D721Med (cell line): ENCODE data around the gene RDH8.

Source experiments
- DNase-seq: peaks from one replicate; pipeline ENCODE4 v3.0.0; 2011; ENCODE audit warnings: low spot score; ENCODE audit not compliant: insufficient read length
- FAIRE-seq: peaks from 2 replicates; lab custom pipeline; 2011; peaks lifted over from hg19 to GRCh38; lab: Jason Lieb, UNC
- TF ChIP-seq, protein P1 (sequence below): IDR thresholded peaks from 2 replicates; pipeline ENCODE4 v1.5.1; 2012; ENCODE audit warnings: mild to moderate bottlenecking, control low read depth; ENCODE audit not compliant: insufficient read depth; ENCODE audit errors: missing control alignments

RDH8 gene, protein sequence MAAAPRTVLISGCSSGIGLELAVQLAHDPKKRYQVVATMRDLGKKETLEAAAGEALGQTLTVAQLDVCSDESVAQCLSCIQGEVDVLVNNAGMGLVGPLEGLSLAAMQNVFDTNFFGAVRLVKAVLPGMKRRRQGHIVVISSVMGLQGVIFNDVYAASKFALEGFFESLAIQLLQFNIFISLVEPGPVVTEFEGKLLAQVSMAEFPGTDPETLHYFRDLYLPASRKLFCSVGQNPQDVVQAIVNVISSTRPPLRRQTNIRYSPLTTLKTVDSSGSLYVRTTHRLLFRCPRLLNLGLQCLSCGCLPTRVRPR

DNA sequence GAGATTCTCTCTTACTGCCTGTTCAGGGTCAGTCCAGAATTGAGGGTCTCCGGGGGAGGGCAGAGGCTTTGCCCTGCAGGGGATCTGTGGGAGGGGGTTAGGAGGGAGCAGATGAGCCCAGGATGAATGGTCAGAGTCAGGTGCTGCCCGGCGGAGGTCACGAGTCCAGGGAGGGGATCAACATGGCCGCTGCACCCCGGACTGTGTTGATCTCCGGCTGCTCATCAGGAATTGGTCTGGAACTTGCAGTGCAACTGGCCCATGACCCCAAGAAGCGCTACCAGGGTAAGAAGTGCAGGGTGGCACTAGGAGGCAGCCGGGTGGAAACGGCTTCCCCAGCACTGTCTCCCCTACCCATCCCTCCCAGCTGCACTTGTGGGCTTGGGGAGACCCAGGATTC, at the start of gene RDH8:
Gene RDH8, plus strand, starts transcription at position 168 of the 400 bp plus-strand sequence. Its CDS starts 15 bp downstream, at position 183.
- TF ChIP-seq, protein P1, sequence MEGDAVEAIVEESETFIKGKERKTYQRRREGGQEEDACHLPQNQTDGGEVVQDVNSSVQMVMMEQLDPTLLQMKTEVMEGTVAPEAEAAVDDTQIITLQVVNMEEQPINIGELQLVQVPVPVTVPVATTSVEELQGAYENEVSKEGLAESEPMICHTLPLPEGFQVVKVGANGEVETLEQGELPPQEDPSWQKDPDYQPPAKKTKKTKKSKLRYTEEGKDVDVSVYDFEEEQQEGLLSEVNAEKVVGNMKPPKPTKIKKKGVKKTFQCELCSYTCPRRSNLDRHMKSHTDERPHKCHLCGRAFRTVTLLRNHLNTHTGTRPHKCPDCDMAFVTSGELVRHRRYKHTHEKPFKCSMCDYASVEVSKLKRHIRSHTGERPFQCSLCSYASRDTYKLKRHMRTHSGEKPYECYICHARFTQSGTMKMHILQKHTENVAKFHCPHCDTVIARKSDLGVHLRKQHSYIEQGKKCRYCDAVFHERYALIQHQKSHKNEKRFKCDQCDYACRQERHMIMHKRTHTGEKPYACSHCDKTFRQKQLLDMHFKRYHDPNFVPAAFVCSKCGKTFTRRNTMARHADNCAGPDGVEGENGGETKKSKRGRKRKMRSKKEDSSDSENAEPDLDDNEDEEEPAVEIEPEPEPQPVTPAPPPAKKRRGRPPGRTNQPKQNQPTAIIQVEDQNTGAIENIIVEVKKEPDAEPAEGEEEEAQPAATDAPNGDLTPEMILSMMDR = no peak
- FAIRE-seq = no peak
- DNase-seq = no peak

DNA sequence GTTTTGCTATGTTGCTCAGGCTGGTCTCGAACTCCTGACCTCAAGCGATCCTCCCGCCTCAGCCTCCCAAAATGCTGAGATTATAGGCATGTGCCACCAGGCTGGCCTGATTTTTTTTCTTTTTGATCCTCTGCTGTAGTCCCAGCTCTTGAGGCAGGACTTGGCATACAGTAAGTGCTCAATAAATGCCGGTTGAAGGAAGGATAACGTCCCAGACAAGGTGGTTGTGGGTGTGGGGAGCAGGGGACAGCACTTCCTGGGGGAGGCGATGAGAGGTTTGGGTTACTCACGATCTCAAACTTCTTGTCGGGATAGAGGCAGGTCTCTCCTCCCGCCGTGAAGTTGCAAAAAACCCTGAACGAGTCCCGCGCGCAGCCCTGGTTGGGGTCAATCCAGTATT, 47.3 kb upstream of the RDH8 start:
- DNase-seq = no peak
- FAIRE-seq = no peak
- TF ChIP-seq, protein P1 = no peak

DNA sequence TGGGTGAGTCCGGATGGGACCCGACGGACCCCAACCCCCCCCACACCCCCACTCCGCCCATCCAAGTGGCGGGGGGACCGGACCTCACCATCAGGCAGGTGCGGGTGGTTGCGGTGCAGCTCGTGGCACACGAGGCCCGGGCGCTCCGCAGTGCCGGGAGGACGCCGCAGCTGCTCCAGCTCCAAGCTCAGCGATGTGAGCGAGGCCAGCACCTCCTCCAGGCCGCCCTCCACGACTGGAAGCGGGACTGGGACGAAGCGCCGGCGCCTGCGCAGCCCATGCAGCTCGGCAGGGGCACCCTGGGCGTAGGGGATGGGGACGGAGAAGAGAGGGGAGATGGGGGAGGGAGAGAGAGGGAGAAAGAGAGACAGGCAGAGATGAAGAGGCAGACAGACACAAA, 46.8 kb upstream of the RDH8 start:
- FAIRE-seq (no peak), DNase-seq (no peak)
- TF ChIP-seq, protein P1 = no peak

DNA sequence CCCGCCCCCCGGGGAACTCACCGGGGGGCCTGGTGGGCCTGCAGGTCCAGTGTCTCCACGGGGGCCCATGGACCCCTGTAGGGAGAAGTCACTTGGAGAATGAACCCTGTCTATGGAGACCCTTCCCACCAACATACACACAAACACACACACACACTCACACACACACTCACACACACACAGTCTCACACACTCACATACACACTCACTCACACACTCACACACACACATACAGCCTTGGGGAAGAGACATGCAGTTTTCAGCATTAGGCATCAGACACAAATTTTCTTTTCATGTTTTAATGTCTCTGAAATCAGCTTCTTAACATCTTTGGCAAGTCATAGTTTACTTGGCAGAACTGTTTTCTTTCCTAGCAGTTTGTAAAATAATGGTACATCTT, 46.0 kb upstream of the RDH8 start:
- no peak for DNase-seq
- no peak for FAIRE-seq
- TF ChIP-seq, protein P1 = no peak

DNA sequence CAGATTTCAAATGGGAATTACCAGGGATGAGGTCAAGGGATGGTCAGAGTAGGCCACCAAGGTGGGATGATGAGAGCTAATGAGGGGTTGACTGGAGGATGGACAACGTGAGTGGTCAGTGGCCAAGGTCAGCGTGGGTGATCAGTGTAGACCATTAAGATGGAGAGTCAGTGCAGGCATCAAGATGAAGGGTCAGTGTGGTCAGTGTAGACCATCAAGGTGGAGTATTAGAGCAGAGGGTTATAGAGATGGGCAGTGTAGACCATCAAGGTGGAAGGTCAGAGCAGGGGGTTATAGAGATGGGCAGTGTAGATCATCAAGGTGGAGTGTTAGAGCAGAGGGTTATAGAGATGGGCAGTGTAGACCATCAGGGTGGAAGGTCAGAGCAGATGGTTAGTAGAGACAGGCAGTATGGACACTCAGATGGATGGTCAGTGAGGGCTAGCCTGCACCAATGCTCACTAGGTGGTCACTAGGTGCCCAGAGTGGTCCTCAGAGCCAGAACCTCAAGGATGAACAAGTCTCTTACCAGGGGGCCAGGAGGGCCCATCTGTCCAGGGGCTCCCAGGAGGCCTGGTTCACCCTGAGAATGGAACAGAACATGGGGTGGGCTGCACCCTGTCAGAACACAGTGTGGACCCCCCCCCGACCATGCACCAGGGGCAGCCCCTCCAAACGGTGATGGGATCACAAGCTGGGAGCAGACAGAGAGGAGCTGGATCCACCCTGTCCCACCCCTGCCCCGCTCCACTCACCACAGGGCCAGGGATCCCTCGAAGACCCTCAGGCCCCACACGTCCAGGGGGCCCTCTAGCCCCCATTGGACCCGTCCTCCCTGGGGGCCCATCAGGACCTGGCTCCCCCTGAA, 44.2 kb upstream of the RDH8 start:
- TF ChIP-seq, protein P1 = no peak
- FAIRE-seq (no peak), DNase-seq (no peak)

DNA sequence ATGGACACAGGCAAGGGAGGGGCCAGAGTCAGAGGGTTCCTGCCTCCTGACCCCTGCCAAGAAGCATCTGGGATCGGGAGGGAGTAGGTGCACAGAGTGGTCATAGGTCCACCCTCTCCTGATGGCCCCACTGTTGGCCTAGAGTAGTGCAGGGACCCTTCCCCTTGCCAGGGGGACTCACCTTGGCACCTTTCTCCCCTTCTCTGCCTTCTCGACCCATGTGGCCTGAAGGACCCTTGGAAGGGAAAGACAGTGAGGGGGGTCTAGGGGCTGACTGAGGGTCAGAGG, 43.7 kb upstream of the RDH8 start:
- FAIRE-seq (no peak), DNase-seq (no peak)
- TF ChIP-seq, protein P1 = no peak

DNA sequence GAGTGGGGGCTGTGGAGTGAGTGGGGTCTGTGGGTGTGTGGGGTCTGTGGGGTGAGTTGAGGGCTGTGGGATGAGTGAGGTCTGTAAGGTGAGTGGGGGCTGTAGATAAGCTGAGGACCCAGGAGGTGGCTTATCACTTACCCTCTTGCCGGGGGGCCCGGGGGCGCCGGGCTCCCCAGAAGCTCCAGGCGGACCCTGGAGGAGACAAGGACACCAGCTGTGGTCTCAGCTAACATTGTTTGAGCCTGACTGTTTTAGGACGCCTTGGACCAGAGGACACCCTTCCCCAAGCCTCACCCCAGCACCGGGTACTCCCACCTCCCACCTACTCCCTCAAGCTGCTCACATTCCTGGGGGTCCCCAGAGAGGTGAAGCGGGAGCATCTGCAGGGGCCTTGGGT, 42.8 kb upstream of the RDH8 start:
- no peak for FAIRE-seq
- DNase-seq = no peak
- TF ChIP-seq, protein P1 = no peak
